ENCODE data around the gene RBBP7. TPM values are rescaled to one million over a fixed set of nuclear protein-coding genes. Genes with fewer than 3 reads are reported as not detected.

The RBBP7 gene
- total RNA-seq, 4 donors from 2014 or later: 47.7 to 82.6 (median 59.1) TPM

DNA sequence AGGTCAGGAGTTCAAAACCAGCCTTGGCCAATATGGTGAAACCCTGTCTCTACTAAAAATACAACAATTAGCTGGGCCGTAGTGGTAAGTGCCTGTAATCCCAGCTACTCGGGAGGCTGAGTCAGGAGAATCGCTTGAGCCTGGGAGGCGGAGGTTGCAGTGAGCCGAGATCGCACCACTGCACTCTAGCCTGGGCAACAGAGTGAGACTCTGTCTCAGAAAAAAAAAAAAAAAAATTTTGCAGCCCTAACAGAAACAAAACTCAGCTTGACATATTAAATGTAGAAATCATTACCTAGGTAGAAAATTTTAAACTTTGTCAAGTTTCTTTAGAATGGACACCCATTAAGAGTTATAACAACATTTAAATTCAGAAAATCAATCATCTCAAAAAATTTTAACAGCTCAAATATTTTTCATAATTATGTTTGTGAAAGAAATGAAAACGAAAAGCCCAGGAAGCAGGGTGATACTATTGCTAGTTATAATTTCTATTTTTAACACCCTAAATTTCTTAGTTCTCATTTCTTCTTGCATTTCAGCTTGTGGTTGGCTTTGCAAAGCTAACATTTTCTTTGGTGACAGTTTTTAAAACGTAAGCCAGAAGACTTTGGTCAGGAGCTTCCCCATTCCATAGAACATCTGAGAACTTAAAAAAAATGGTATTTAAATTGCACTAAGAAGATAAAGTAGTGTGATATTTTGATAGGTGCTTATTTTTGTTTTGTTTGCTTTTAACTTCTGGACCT is 33.3 kb upstream of the RBBP7 start:
- DNase-seq (ENCODE audit: low spot score in 2 of 2): no peak
- H3K4me3 ChIP-seq (ENCODE audit: low read depth, poor library complexity, severe bottlenecking): no peak overlapping the region
- TF ChIP-seq POLR2A (IDR thresholded peaks at IDR 0.05): no peak
- TF ChIP-seq, protein P1, sequence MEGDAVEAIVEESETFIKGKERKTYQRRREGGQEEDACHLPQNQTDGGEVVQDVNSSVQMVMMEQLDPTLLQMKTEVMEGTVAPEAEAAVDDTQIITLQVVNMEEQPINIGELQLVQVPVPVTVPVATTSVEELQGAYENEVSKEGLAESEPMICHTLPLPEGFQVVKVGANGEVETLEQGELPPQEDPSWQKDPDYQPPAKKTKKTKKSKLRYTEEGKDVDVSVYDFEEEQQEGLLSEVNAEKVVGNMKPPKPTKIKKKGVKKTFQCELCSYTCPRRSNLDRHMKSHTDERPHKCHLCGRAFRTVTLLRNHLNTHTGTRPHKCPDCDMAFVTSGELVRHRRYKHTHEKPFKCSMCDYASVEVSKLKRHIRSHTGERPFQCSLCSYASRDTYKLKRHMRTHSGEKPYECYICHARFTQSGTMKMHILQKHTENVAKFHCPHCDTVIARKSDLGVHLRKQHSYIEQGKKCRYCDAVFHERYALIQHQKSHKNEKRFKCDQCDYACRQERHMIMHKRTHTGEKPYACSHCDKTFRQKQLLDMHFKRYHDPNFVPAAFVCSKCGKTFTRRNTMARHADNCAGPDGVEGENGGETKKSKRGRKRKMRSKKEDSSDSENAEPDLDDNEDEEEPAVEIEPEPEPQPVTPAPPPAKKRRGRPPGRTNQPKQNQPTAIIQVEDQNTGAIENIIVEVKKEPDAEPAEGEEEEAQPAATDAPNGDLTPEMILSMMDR (IDR thresholded peaks at IDR 0.05): no peak
- WGBS, 2 donors: 81 to 83% methylated on average over 8 of the region's 8 CpGs
- intact Hi-C loops (cut with DNase I; ENCODE audit: low total_unique reads): no loop called here

DNA sequence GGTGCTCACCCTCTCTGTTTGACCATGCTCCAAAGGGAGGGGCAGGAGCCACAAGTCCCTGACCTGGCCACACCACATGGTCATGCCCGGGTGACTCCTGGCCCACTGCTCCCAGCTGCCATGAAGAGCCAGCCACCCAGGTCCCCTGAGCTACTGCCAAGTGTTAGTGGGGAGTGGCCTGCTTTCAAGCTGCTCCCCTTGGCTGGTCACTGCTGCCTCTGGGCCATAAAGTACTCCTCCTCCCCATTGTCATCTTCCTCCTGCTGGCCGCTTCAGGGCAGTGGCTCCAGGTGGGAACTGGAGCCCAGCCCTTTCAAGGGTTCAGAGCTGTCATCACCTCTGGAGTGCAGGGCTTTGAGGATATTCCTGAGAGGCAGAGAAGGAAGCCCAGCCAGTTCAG is 27.3 kb upstream of the RBBP7 start:
- WGBS, 2 donors: 67 to 100% methylated on average over 1 of the region's 2 CpGs
- intact Hi-C loops (cut with DNase I; ENCODE audit: low total_unique reads): no loop called here
- no peak for TF ChIP-seq POLR2A (IDR thresholded peaks at IDR 0.05)
- TF ChIP-seq, protein P1 (IDR thresholded peaks at IDR 0.05): no peak
- no peak for DNase-seq (ENCODE audit: low spot score in 2 of 2)
- H3K4me3 ChIP-seq (ENCODE audit: low read depth, poor library complexity, severe bottlenecking): no peak overlapping the region

- TF ChIP-seq, protein P1 (IDR thresholded peaks at IDR 0.05): no peak
- no peak for TF ChIP-seq POLR2A (IDR thresholded peaks at IDR 0.05)
- intact Hi-C loops (cut with DNase I; ENCODE audit: low total_unique reads): no loop called here
- WGBS, 2 donors: 10% methylated on average over 9 of the region's 9 CpGs
- DNase-seq (ENCODE audit: low spot score in 2 of 2): peak; percentile 44 to 90
- no peak overlapping the region for H3K4me3 ChIP-seq (ENCODE audit: low read depth, poor library complexity, severe bottlenecking)
Measured at GRCh38 chrX:16892504-16893362, 22.6 kb upstream of the RBBP7 start.

DNA sequence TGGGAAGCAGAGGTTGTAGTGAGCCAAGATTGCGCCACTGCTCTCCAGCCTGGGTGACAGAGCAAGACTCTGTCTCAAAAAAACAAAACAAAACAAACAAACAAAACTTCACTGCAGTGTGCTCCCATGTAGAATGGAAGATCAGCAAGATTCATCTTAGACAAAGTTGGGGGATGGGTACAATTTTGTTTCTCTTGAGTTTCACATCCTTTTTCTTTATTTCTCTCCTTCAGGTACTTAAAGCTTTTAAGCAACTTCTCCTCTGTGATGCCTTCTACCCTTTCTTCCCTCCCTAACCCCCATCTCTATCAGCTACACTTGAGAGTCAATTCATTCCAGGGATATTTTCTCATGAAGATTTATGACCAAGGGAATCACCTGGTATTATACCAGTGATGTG is 15.5 kb upstream of the RBBP7 start:
- WGBS, 2 donors: 88 to 100% methylated on average over 1 of the region's 1 CpG
- DNase-seq (ENCODE audit: low spot score in 2 of 2): no peak
- H3K4me3 ChIP-seq (ENCODE audit: low read depth, poor library complexity, severe bottlenecking): no peak overlapping the region
- intact Hi-C loops (cut with DNase I; ENCODE audit: low total_unique reads): no loop called here
- TF ChIP-seq POLR2A (IDR thresholded peaks at IDR 0.05): no peak
- TF ChIP-seq, protein P1 (IDR thresholded peaks at IDR 0.05): no peak

GRCh38 chrX:16883487-16883804 is 13.3 kb upstream of the RBBP7 start:
- H3K4me3 ChIP-seq (ENCODE audit: low read depth, poor library complexity, severe bottlenecking): no peak overlapping the region
- TF ChIP-seq POLR2A (IDR thresholded peaks at IDR 0.05): no peak
- TF ChIP-seq, protein P1 (IDR thresholded peaks at IDR 0.05): no peak
- WGBS, 2 donors: 60 to 75% methylated on average over 3 of the region's 3 CpGs
- no peak for DNase-seq (ENCODE audit: low spot score in 2 of 2)
- intact Hi-C loops (cut with DNase I; ENCODE audit: low total_unique reads): no loop called here
